ENCODE measurements around the gene TNFSF13B.
"Not testable (repeated sequence)": the region's sequence is repeated elsewhere in the genome, so short reads cannot be mapped to it uniquely, and the experiment has no call there.

TNFSF13B gene, protein sequence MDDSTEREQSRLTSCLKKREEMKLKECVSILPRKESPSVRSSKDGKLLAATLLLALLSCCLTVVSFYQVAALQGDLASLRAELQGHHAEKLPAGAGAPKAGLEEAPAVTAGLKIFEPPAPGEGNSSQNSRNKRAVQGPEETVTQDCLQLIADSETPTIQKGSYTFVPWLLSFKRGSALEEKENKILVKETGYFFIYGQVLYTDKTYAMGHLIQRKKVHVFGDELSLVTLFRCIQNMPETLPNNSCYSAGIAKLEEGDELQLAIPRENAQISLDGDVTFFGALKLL

DNA sequence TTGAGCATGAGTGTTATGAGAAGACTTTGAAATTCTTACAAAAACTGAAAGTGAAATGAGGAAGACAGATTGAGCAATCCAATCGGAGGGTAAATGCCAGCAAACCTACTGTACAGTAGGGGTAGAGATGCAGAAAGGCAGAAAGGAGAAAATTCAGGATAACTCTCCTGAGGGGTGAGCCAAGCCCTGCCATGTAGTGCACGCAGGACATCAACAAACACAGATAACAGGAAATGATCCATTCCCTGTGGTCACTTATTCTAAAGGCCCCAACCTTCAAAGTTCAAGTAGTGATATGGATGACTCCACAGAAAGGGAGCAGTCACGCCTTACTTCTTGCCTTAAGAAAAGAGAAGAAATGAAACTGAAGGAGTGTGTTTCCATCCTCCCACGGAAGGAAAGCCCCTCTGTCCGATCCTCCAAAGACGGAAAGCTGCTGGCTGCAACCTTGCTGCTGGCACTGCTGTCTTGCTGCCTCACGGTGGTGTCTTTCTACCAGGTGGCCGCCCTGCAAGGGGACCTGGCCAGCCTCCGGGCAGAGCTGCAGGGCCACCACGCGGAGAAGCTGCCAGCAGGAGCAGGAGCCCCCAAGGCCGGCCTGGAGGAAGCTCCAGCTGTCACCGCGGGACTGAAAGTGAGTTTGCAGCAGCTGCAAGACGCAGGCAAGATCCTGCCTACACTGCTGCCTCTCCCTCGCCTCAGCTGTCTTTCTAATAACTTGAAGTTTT is at the start of gene TNFSF13B:
TNFSF13B (plus strand) TSS at position 118 of the 728 bp plus-strand sequence; CDS start at position 296, 178 bp downstream.
- DNase-seq (ENCODE audit: low read depth in 2 of 2), result peak in 1 of 2 donors; percentile 8

DNA sequence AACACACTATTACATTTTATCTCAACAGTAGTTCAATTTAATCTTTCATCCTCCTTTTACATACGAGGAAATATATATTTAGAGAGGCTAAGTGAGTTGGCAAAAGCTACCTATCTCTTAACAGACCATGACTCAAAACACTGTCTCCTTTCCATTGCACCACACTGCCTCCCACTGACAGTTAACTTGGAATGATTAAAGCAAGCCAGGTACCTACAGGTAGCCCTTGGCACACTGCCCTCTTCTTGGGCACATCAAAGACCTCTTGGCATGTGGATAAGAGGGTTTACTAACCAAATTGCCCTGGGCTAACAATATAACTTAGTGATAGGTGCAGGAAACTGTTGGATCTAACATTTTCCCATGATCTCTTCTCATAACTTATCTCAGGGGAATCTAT is 49.5 kb upstream of the TNFSF13B start:
- no peak for DNase-seq (ENCODE audit: low read depth in 2 of 2)

DNA sequence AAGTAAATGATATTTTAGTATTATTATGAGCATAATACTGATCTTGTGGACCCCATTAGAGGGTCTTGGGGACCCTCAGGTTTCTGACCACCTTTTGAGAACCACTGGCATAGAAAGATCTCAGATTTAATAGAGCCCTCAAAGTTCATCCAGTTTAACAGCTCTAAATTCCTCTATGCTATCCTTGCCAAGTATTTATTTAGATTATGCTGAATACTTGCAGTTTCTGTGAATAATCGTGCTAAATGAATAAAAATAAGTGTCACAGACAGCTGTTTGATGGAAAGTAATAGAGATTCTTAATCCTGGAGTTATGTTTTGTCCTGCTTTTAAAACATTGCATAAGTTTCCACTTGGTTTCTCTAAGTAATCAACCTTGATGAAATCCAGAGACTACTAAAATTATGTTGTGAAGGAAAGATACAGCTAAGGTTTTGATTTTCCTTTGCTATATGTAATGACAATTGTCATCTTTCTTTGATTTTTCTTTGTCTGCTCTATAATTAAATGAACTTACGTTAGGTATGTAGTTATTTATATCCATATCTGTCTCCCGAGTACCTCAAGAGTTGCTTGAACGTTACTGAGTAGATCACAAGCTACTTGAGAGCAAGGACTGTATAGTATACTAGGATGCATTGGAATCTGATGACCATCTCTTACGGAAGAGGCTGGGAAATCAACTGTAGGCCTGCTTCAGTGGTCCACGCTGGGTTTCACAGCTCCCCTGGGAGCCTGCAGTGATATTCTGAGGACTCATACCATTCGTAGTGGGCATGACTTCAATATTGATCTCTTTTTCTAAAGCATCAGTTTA is 45.6 kb upstream of the TNFSF13B start:
- no peak for DNase-seq (ENCODE audit: low read depth in 2 of 2)

DNA sequence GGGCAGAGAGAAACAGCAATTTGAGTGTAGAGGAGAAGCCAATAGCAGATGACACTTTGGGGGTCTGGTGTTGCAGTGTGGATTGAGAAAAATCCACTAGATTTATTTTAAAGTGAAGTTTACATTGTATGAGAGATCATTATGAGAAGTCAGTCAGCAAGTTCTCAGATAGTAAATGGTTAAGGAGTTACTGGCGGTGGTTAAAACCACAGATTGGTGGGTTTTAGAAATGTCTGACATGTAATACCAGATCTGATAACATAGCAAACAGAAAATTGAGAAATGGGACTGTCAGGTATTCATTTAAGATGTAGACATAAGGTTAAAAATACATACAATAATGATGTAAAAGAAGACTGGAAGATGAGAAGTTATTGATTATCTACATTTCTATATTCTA is 44.1 kb upstream of the TNFSF13B start:
- DNase-seq (ENCODE audit: low read depth in 2 of 2), result no peak

DNA sequence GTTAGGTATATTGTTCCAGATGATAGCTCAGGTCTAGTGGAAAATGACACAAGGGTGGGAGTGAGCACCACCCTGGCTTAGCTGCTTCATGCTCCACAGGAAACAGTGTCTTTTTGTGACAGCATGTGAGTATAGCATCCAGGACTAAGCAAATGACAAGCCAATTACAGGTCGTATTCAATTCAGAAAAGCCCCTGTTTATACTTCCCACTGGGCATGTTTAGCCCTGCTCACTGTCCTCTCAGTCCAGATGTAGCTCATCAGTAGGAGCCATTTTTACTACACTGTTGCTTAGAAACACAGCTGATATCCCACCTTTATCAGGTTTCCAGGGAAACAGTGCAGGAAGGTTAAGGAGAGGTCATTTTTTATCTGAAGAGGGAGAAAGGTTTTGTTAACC is 43.3 kb upstream of the TNFSF13B start:
- no peak for DNase-seq (ENCODE audit: low read depth in 2 of 2)

DNA sequence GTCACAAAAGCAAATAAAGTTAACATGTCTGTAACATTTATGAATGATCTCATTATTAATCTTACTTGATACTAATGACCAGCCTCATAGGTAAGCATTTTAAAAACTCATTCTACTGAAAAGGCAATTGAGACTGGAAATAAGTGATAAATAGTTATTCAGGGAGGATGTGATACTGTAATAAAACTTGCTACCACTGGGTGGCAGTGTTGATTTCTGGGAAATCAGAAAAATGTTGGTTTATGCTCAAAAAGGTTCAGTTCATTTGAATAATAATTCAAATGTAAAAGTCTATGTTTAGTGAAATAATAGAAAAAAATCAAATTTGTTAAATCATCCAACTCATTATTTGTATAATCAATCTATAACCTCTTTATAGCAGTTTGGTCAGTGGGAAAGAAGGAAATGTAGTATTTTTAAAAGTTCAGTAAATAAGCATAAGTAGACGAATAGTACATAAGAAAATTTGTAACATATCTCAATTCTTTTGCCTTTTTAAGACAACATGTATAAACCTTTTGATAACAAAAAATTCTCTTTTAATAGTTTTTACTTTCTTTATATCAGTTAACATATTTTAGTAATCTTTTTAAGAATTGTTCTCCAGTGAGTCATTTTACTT is 41.8 kb upstream of the TNFSF13B start:
- no peak for DNase-seq (ENCODE audit: low read depth in 2 of 2)

DNA sequence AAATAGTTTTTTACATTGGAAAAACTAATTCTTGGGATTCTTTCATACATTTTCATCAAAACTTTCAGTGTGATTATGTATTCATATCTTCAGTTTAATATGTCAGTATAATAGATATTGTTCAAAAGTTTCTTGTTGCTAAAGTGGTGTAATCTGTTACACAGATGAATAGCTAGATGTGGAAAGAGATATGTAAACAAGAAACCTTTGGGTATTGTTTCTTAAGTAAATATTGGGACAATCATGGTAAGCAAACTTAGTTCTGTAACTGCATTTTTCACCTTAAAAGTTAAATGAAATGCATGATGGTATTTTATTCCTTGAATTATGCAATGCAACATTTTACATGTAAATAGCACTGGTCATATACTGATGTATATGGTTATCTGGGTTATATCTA is 39.1 kb upstream of the TNFSF13B start:
- no peak for DNase-seq (ENCODE audit: low read depth in 2 of 2)

DNA sequence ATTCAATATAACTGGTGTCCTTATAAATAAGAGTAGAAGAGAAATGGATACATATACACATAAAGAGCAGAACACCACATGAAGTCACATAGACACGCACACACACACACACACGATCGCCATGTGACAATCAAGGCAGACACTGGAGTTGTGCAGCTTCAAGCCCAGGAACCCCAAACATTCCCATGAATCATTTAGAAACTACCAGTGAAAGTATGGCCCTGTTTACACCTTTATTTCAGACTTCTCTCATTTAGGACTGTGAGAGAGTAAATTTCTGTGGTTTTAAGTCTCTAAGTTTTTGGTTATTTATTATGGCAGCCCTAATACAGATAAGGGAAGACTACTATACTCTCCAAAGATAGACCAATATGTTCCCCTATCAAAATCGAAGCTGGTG is 20.4 kb upstream of the TNFSF13B start:
- DNase-seq (ENCODE audit: low read depth in 2 of 2), result no peak

DNA sequence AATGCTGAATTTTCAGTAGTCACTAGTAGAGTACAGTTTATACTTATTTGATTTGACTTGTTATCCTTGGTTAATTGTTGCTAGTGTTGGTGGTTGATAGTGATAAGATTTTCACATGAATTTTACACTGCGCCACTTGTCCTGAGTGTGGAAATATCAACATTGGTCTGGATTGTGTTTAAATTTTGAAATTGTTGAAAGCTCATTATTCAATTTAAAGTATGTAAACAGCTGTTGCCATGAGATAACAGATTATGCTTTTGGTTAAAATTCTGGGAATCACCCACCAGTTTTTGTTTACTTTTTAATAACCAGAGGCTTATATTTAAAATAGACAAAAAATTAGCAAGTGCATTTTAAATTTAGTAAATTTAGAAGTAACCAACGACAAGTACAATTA is 12.3 kb upstream of the TNFSF13B start:
- DNase-seq (ENCODE audit: low read depth in 2 of 2), result no peak

DNA sequence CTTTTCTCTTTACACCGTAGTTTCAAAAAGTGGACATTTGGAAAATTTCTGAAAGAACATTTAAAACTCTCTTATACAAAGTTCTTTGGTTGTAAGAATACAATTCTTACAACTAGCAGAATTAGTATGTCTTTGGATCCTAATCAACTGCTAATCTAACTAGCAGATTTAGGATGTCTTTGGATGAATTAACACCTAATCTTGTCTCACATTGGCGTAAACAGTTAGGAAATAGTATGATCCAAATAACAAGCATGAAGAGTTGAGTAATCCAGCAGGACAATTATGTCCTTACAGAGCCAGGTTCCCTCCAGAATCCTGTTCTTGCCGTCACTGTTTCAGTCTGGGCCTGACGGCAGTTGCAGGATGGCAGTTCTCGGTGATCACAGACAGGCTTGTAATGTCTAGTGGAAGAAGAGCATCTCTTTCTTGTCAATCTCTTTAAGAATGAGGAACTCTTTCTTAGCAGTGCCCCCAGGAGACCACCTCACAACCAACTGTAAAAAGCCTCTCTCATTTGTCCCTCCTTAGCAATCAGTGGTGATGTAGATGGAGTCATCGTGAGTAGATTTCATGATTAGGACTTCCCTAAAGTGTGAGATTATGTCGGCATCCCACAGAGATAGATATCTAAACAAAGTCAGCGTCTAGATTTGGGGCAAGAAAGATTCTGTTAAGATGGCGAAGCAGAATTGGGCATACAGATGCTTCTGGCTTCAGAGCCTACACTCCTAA is 5.7 kb upstream of the TNFSF13B start:
- DNase-seq (ENCODE audit: low read depth in 2 of 2), result no peak

DNA sequence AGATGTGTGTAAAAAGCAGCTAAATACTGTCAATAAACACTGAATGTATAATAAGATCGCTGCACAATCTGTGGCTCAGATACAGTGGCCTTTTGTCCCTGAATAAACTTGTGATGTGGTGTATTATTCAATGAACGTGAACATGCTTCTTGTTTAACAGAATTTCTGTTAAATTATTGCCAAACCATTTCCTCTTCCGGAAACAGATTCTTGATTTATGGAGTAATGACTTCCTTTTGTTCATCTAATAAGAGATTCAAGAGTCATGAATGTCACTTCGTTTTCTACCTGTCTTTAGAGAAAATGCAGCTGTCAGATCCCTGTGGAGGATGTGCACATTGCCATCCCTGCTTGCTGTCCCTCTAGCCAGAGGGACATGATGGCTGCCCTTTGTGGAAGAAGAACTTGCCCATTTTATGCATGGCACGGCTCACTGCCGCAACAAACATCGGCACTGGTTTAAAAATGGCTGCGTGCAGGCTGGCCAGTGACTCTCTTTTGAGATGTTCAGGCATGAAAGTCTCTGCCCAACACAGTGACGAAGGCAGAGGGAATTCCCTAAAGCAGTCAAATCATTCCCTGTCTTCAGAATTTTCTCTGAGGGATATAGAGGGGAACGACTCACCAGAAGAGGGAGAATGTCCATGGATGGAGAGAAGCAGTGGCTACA is 3.1 kb upstream of the TNFSF13B start:
- no peak for DNase-seq (ENCODE audit: low read depth in 2 of 2)

DNA sequence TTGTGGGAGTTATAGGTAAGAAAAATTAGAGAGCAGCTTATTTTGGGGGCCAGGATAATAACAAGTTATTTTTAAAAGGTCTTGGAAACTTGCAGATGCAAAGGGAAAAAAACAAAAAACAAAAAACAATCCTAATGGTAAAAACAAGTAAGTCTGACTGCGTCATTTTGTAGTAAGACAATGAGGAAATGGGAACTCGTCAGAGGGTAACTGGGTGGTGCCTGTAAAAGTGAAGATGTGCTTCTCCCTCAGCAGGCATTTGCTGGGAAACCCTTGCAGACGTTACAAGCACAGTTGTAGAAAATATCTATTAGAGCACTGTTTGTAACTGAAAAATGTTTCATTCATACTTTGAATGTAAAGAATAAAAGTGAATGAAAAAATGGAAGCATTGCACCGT is 2.2 kb upstream of the TNFSF13B start:
- no peak for DNase-seq (ENCODE audit: low read depth in 2 of 2)

DNA sequence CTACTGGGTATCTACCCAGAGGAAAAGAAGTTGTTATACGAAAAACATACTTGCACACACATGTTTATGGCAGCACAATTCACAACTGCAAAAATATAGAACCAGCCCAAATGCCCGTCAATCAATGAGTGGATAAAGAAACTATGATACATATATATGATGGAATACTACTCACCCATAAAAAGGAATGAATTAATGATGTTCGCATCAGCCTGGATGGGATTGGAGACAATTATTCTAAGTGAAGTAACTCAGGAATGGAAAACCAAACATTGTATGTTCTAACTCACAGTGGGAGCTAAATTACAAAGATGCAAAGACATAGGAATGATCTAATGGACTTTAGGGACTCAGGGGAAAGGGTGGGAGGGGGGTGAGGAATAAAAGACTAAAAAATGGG is 1.7 kb upstream of the TNFSF13B start:
- DNase-seq (ENCODE audit: low read depth in 2 of 2), result not testable (repeated sequence)

DNA sequence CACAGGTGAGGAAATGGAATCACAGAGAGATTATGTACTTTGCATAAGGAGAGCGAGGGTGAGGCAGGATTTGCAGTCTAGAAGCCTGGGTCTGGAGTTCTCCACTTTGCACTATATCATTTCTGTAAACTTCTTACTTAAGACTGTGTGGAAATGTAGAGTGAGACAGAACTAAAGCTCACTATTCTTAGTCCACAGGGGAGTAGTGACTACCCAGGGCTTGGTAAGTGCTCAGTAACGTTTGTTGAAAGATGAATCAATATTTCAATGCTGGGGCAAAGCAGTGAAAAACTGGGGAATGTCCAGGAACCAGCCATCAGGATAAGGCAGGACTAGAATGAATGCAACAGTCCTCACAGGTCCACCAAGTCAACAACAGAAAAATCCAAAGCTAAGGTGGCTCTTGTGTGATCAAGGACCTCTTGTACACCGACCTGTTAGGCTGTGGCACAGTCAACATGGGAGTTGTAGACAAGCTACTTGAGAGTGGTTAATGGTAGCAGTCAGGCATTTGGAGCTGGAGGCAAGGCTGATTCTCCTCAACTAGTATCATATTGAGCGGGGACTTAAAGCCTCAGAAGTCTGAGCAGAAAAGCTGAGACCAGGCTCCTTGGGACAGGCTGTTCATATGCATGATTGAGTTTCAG is 929 bp upstream of the TNFSF13B start:
- no peak for DNase-seq (ENCODE audit: low read depth in 2 of 2)

DNA sequence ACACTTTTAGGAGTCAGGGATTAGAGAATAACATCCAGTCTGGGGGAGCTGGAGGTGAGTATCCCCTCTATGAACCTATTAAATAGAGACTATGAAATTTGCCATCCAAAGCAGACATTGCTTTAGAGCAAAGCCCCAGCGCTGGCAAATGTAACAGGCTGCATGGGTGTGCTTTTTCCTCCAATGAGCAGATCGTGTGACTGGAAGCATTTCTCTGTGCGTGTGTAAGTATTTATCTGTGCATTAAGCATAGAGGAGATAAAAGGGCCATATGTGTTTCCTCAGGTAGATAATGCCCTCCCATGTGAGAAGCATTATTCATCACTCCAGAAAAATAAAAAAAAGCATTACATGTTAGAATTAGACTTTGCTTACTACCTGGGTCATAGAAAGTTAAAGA is 924 bp downstream of the TNFSF13B start:
- no peak for DNase-seq (ENCODE audit: low read depth in 2 of 2)

DNA sequence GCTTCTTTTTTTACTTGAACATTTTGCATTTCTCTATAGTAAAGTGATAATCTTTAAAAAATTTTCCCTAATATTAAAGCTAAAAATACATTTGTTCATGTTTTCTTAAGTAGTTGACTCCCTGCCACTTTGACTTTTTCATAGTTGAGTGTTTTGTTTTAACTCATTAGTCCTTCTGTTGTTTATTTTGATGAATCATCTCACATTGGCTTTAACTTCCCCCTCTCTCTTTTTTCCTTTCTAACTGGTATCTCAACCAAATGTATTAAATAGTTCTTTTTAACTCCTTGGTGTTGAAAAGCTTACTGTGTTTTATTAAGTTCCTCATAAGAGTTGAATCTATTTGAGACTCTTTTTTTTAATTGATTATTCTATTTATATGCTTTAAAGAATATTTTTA is 2.8 kb downstream of the TNFSF13B start:
- no peak for DNase-seq (ENCODE audit: low read depth in 2 of 2)

DNA sequence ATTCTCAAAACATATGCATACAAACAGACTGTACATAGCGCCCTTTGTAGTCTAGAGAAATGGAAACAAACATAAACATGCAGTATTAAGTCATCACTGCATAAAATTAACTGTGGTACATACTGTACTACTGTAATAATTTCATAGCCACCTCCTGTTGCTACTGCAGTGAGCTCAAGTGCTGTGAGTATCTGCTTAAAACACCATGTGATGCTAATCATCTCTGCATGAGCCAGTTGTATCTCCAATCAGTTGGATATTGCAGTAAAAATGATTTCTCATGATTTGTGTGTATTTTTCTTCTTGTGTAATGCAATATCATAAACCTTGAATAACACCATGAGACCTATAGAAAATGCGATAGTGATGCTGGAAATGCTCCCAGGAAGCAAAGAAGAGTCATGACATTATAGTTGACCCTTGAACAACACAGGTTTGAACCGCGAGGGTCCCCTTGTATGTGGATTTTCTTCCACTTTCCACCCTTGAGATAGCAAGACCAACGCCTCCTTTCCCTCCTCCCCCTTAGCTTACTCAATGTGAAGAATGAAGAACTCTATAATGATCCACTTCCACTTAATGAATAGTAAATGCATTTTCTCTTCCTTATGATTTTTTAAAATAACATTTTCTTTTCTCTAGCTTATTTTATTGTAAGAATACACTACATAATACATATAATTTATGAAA is 4.1 kb downstream of the TNFSF13B start:
- no peak for DNase-seq (ENCODE audit: low read depth in 2 of 2)

DNA sequence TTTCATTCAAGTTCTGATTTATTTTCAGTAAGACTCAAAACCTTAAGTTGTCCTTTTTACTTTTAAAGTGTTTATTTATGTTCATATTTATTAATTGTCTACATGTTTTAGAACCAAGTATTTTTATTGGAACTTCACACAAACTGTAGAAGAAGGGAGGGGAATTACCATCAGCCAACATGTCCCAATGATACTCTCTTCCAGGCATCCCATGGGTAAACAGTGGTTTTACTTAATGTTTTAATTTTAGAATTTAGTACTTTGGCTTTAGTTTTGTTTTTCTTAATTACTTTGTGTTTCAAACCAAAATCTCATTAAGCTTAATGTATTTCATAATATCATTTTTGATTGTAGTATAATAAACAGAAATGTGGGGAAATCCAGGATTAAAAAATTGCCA is 5.2 kb downstream of the TNFSF13B start:
- no peak for DNase-seq (ENCODE audit: low read depth in 2 of 2)

DNA sequence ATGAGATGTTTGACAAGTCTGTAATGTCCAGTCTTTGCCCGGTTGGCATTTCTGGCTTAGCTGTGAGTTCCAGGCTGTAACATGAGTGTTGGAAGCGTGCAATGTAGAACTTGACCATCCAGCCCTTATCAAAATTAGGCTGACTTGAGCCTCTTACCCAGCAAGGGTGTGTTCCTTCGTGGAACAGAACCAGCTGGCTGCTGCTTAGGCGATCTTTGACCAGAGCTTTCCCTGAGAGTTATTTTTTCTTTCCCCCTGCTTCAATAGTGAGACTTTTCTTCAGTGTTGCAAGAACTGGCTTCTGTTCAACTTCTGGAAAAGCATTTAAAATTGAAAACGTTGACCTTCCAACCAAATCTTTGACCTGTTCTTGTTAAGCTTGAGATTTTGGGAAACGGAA is 6.5 kb downstream of the TNFSF13B start:
- no peak for DNase-seq (ENCODE audit: low read depth in 2 of 2)

DNA sequence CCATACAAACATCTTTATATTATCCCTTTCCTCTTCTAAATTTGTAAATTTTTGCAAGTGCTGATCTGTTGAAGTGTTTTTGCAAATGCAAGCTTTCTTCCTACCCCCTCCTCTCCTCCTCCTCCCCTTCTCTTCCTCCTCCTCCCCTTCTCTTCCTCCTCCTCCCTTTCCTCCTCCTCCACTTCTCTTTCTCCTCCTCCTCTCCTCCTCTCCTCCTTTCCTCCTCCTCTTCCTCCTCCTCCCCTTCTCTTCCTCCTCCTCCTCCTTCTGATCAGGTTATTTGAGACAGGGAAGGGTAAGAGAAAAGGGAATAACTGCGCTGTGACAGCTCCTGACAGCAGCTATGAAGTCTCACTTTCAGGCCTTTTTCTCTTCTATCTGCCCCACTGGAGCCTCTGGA is 8.9 kb downstream of the TNFSF13B start:
- DNase-seq (ENCODE audit: low read depth in 2 of 2), result no peak

All from stimulated activated CD4-positive, alpha-beta T cell treated with anti-CD3 and anti-CD28 coated beads, Interleukin-1b, Interleukin-23, amount 100 ng/mL, for 1 hour (primary cell).